Bone marrow (tissue), 2 donors: Measurements from ENCODE around the gene GALNT9.
"Not testable (repeated sequence)": the region's sequence is repeated elsewhere in the genome, so short reads cannot be mapped to it uniquely, and the experiment has no call there.

ENCODE experiments used
- DNase-seq, 2 donors: peaks; one replicate each; lab custom pipeline; 2025; lab: John Stamatoyannopoulos, UW

Gene GALNT9

GRCh38 chr12:132230381-132230780, 99.0 kb downstream of the GALNT9 start:
- no peak for DNase-seq

GRCh38 chr12:132229926-132230325, 99.5 kb downstream of the GALNT9 start:
- DNase-seq: no peak

- no peak for DNase-seq
Measured at GRCh38 chr12:132229193-132229760, 100.1 kb downstream of the GALNT9 start.

- DNase-seq: no peak
Measured at GRCh38 chr12:132228476-132229192, 100.8 kb downstream of the GALNT9 start.

- DNase-seq: no peak
Measured at GRCh38 chr12:132227782-132228475, 101.5 kb downstream of the GALNT9 start.

DNA sequence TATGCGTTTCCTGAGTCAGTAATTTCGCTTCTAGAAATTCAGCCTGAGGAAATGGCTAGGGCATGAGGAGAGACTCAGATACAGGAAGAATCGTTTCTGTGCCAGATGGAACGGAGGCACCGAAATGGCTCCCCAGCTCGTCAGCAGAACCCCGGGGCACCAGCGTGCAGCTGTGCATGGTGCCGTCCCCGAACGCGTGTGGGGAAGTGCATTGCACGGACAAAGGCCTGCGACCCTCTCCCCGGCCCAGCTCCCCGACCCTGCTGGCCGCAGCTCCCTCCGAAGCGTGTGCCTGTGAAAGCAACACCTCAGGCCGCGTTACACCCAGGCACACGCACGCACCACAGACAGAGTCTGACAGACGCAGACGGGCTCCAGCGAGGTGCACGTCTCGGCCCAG, 102.3 kb downstream of the GALNT9 start:
- DNase-seq: no peak

DNA sequence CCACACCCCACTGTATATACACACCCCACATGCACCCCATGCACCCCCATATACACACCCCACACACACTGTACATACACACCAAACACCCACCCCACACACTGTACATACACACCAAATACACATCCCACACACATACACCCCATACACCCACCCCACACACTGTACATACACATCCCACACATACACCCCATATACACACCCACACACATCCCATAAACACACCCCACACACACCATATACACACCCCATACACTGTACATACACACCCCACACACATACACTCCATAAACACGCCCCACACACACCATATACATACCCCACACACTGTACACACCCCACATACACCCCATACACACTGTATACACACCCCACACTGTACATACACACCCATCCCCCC, 102.8 kb downstream of the GALNT9 start:
- no peak for DNase-seq

DNA sequence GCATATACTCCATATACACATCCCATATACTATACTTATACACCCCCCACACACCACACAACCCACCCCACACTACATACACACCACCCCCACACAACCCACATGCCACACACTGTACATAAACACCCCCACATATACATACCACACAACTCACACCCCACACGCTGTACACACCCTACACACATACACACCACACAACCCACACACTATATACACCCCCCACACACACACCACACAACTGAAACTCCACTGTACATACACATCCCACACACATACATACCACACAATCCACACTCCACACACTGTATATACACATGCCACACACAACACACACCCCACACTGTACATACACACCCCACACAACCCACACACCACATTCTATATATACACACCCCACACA, 104.2 kb downstream of the GALNT9 start:
- no peak for DNase-seq

GRCh38 chr12:132224484-132224883, 104.9 kb downstream of the GALNT9 start:
- DNase-seq: no peak

GRCh38 chr12:132222808-132223173, 106.6 kb downstream of the GALNT9 start:
- DNase-seq: no peak

DNA sequence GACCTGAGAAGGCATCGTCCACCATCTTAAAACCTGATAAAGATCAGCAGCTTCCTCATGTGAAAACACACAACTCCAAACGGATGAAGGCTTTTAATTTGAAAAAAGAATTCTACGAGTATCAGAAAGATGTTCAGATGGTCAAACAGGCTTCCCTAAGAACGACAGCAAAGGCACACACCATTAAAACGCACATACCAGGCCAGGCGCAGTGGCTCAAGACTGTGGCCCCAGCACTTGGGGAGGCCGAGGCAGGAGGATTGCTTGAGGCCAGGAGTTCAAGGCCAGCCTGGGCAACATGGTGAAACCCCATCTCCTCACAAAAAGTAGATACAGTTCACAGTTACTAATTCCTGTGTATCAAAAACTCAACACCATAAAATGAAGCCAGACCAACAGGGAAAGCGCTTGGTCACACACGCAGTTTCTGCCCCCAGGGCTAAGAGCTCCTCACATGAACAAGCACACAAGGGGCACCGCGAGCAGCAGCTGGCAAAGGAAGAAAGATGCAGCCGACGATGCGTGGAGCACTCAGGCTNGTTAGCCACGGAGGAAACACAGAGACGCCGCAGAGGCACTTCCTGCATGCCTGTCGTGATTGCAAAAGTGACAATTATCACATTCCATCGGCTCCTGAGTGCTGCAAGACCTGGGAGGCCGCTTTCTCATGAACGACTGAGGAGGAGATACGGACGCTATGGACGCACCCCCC, 107.1 kb downstream of the GALNT9 start:
- DNase-seq: no peak

DNA sequence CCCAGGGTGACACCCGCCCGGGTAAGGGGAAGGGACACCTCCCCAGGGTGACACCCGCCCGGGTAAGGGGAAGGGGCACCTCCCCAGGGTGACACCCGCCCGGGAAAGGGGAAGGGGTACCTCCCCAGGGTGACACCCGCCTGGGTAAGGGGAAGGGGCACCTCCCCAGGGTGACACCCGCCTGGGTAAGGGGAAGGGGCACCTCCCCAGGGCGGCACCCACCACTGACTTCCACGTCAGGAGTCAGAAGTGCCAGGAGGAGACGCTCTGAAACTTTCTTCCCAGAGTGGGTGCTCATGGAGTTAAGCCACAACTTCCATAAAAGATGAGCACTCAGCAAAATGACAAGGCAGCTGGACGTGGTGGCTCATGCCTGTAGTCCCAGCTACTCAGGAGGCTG, 109.6 kb downstream of the GALNT9 start:
- not testable (repeated sequence) for DNase-seq

GRCh38 chr12:132219323-132219722, 110.1 kb downstream of the GALNT9 start:
- no peak for DNase-seq

- DNase-seq: no peak
Measured at GRCh38 chr12:132218915-132219314, 110.5 kb downstream of the GALNT9 start.

- DNase-seq: no peak
Measured at GRCh38 chr12:132218527-132218875, 110.9 kb downstream of the GALNT9 start.

GRCh38 chr12:132217800-132218526, 111.4 kb downstream of the GALNT9 start:
- DNase-seq: no peak

GRCh38 chr12:132217371-132217770, 112.0 kb downstream of the GALNT9 start:
- no peak for DNase-seq

DNA sequence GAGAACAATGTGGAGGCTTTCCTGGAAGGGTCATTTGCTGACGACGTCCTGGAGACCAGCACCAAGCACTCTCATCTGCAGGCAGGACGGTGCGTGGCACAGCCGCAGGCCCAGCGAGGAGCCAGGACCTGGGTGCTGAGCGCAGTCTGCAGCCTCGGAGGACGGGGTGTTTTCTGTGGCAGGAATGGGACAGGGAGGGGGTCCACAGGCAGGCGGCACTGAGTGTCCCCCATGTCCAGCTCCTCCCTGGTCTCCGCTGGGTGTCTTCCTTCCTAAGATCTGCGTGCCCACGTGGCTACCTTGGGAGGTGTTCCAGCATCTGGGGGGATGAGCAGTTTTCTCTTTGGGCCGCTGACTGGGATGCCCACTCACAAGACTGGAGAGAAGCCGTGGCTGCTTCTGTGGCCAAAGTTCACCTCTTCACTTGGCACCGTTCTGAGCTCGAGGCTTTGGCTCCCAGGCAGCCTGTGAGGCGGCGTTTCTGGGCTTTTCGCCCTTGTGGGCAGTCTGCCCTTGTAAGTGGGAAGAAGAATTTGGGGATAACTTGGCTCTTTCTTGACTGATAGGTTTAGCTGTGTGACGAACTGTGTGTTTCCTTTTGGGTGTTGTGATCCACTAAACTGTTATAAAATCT, 112.9 kb downstream of the GALNT9 start:
- DNase-seq: no peak

DNA sequence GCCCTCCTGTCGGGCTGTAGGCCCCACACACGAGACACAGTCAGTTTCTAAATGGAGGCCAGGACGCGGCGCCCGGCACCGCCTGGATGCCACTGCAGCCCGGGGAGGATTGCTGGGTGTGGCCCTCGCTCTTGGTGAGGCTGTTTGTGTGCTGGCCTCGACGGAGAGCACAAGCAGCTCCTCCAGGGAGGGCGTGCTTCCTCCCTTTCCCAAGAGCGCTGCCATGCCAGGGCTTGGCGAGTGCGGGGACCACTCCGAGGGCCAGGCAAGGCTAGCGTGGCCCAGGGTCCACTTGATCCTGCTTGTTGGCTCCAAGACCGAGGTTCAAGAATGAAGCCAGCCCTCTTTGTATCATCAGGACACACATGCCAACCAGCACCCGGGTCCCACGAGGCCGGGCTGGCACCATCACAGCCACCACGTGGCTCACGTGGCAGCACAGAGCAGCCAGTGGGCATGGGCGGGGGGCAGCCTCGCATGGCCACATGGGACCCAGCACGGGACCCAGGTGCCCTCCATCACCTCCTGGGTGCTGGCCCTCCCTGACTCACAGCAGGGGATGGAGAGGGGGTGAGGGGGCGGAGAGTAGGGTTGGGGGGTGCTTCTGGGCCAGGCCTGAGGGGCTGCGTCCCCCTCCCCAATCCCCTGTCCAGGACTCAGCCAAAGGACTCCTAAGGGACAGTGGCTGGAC, 113.9 kb downstream of the GALNT9 start:
- no peak for DNase-seq

GRCh38 chr12:132214891-132215290, 114.5 kb downstream of the GALNT9 start:
- DNase-seq: no peak

DNA sequence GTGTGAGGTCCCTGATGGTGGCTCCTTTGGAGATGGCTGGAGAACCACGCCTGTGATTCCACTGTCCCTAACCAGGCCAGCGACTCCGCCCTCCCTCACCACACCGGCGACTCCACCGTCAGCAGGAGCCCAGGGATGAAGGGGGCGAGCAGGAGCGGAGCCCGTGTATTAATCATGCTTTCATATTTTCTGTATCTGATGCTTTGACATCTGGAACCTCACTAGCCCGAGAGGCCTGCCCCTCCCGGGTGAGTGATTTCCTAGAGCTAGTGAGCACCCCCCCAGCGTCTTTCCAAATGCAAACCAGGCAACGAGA, 115.3 kb downstream of the GALNT9 start:
- DNase-seq: no peak
